GM23248 (cell line): ENCODE measurements around the gene PTGES. TPM values are rescaled to one million over a fixed set of nuclear protein-coding genes. Genes with fewer than 3 reads are reported as not detected.
"Not testable (repeated sequence)": the region's sequence is repeated elsewhere in the genome, so short reads cannot be mapped to it uniquely, and the experiment has no call there.

Source experiments
- DNase-seq: peaks from one replicate; pipeline ENCODE4 v3.0.0-alpha.2; 2015
- H2AFZ ChIP-seq: fragments of 200-600 bp; sonication (generic); 2 replicates; pipeline ENCODE4 v1.6.1; 2016; ENCODE audit warnings: antibody characterized with exemption
- H3F3A ChIP-seq: fragments of 200-600 bp; sonication (generic); 2 replicates; pipeline ENCODE4 v1.6.1; 2016; ENCODE audit warnings: mild to moderate bottlenecking, antibody characterized with exemption, mixed run types; ENCODE audit not compliant: insufficient read depth
- H3K27ac ChIP-seq: fragments of 200-600 bp; sonication (generic); 2 replicates; pipeline ENCODE4 v1.5.1; 2016; ENCODE audit warnings: mild to moderate bottlenecking
- H3K27me3 ChIP-seq: fragments of 200-600 bp; sonication (generic); replicated peaks from 2 replicates; pipeline ENCODE4 v1.6.1; 2016; ENCODE audit warnings: mild to moderate bottlenecking; ENCODE audit not compliant: insufficient read depth
- H3K36me3 ChIP-seq: fragments of 200-600 bp; sonication (generic); 2 replicates; pipeline ENCODE4 v1.6.1; 2016; ENCODE audit warnings: low read depth, mild to moderate bottlenecking
- H3K4me1 ChIP-seq: fragments of 200-600 bp; sonication (generic); 2 replicates; pipeline ENCODE4 v1.6.1; 2016; ENCODE audit warnings: mild to moderate bottlenecking; ENCODE audit not compliant: insufficient read depth
- H3K4me2 ChIP-seq: fragments of 200-600 bp; sonication (generic); one replicate; pipeline ENCODE4 v1.6.1; 2016; ENCODE audit warnings: mild to moderate bottlenecking; ENCODE audit not compliant: unreplicated experiment
- H3K4me3 ChIP-seq: fragments of 200-600 bp; sonication (generic); 2 replicates; pipeline ENCODE4 v1.5.1; 2016; ENCODE audit warnings: mild to moderate bottlenecking
- H3K79me2 ChIP-seq: fragments of 200-600 bp; sonication (generic); 2 replicates; pipeline ENCODE4 v1.6.1; 2016; ENCODE audit warnings: mild to moderate bottlenecking; ENCODE audit not compliant: insufficient read depth
- H3K9ac ChIP-seq: fragments of 200-600 bp; sonication (generic); 2 replicates; pipeline ENCODE4 v1.6.1; 2016; ENCODE audit warnings: mild to moderate bottlenecking
- H3K9me2 ChIP-seq: fragments of 200-600 bp; sonication (generic); 2 replicates; pipeline ENCODE4 v1.6.1; 2016; ENCODE audit warnings: mixed run types, mild to moderate bottlenecking, moderate library complexity; ENCODE audit not compliant: insufficient read depth
- H3K9me3 ChIP-seq: fragments of 200-600 bp; sonication (generic); one replicate; pipeline ENCODE4 v1.6.1; 2017; ENCODE audit warnings: low read depth
- H4K20me1 ChIP-seq: fragments of 200-600 bp; sonication (generic); 2 replicates; pipeline ENCODE4 v1.6.0; 2016; ENCODE audit not compliant: insufficient read depth
- EZH2 ChIP-seq: fragments of 200-600 bp; sonication (generic); IDR thresholded peaks from 2 replicates; pipeline ENCODE4 v1.6.1; 2018; ENCODE audit warnings: antibody characterized with exemption, mild to moderate bottlenecking; ENCODE audit not compliant: insufficient read depth, poor library complexity, severe bottlenecking
- EZH2phosphoT487 ChIP-seq: fragments of 200-600 bp; sonication (generic); IDR thresholded peaks from 2 replicates; pipeline ENCODE4 v1.6.1; 2018; ENCODE audit warnings: antibody characterized with exemption, moderate library complexity, mild to moderate bottlenecking, low read depth; ENCODE audit not compliant: insufficient read depth
- WGBS, 2 experiments: methylation state at CpG; one replicate each; pipeline ENCODE4 v1.1.6; 2015 to 2017; ENCODE audit warnings: low lambda C conversion rate in 2 of 2, low coverage in 1 of 2; ENCODE audit errors: missing lambda C conversion rate in 2 of 2; 5-methylcytosine and 5-hydroxymethylcytosine counted together
- in situ Hi-C: fragments of 300-500 bp; cut with MboI; formaldehyde crosslinking; loops from 2 replicates; pipeline ENCODE4 v1.15.0; 2020
- polyA plus RNA-seq: library from polyadenylated mRNA; unstranded; fragments of >200 nt; fragmentation: Nextera tagmentation; extraction: Ambion mirVana; gene quantifications from 2 replicates; pipeline ENCODE4 v1.2.1, GENCODE V29; 2016
- total RNA-seq: library from RNA; depleted of rRNA; stranded (reverse); fragments of >200 nt; shearing (Covaris generic); gene quantifications from 2 replicates; pipeline ENCODE4 v1.2.3, GENCODE V29; 2014

Gene PTGES
- total and polyA plus RNA-seq, 2 experiments from 2014 or later: 12.6 to 22.0 TPM

- no peaks in the 10 kb centered on the region for H3K79me2 ChIP-seq
- WGBS, 2 experiments: 9% methylated on average over 30 to 31 of the region's 31 CpGs
- H3K36me3 ChIP-seq: no peaks in the 10 kb centered on the region
- H3K27me3 ChIP-seq: no peaks in the 10 kb centered on the region
- H3K9ac ChIP-seq: peak overlapping the region; percentile 79
- H3F3A ChIP-seq: peaks cover 23% of the 10 kb centered on the region
- no peak for TF ChIP-seq EZH2
- TF ChIP-seq EZH2phosphoT487: no peak
- H3K27ac ChIP-seq: peak overlapping the region; percentile 60
- H3K9me3 ChIP-seq: no peaks in the 10 kb centered on the region
- in situ Hi-C loops: no loop called here
- H3K4me1 ChIP-seq: peaks cover 38% of the 10 kb centered on the region
- no peaks in the 10 kb centered on the region for H4K20me1 ChIP-seq
- peak overlapping the region; percentile 73 for H2AFZ ChIP-seq
- H3K9me2 ChIP-seq: no peaks in the 10 kb centered on the region
- peak overlapping the region; percentile 69 for H3K4me3 ChIP-seq
- DNase-seq: peak; percentile 72
- peak overlapping the region; percentile 85 for H3K4me2 ChIP-seq
These were observed 721 bp downstream of the PTGES start for GRCh38 chr9:129751841-129752801.

- Histone ChIP-seq H3K9ac (peak overlapping the region; percentile 57), H2AFZ (peak overlapping the region; percentile 2; the same call in 1 of the 2 replicates), H3K4me3 (no peak overlapping the region), H3K4me2 (peak overlapping the region; percentile 2), H3K27me3 (no peaks in the 10 kb centered on the region), H3K36me3 (no peaks in the 10 kb centered on the region), H3K79me2 (no peaks in the 10 kb centered on the region), H3K9me2 (no peaks in the 10 kb centered on the region), H3K9me3 (no peaks in the 10 kb centered on the region), H3F3A (peaks cover 28% of the 10 kb centered on the region), H3K4me1 (peaks cover 38% of the 10 kb centered on the region), H4K20me1 (no peaks in the 10 kb centered on the region), H3K27ac (peak overlapping the region; percentile 58)
- WGBS, 2 experiments: 36 to 37% methylated on average over 9 of the region's 9 CpGs
- DNase-seq: peak; percentile 73
- TF ChIP-seq EZH2phosphoT487 (no peak), EZH2 (no peak)
- in situ Hi-C loops: no loop called here
These were observed 2.7 kb downstream of the PTGES start for GRCh38 chr9:129750013-129750638.

- Histone ChIP-seq H3K9me2 (no peaks in the 10 kb centered on the region), H3K4me3 (no peak overlapping the region), H3K36me3 (no peaks in the 10 kb centered on the region), H3K27ac (peak overlapping the region; percentile 58), H3K79me2 (no peaks in the 10 kb centered on the region), H3K9ac (peak overlapping the region; percentile 57), H3K4me2 (peak overlapping the region; percentile 2), H4K20me1 (no peaks in the 10 kb centered on the region), H3K9me3 (no peaks in the 10 kb centered on the region), H3F3A (peaks cover 28% of the 10 kb centered on the region), H3K27me3 (no peaks in the 10 kb centered on the region), H2AFZ (no peak overlapping the region), H3K4me1 (peaks cover 38% of the 10 kb centered on the region)
- in situ Hi-C loops: no loop called here
- TF ChIP-seq EZH2 (no peak), EZH2phosphoT487 (no peak)
- WGBS, 2 experiments: 71 to 74% methylated on average over 6 of the region's 6 CpGs
- DNase-seq: no peak
These were observed 3.3 kb downstream of the PTGES start for GRCh38 chr9:129749575-129749974.

- H3K9ac ChIP-seq, H4K20me1 ChIP-seq, H3K4me2 ChIP-seq, H3K36me3 ChIP-seq, H3K9me3 ChIP-seq, H3K9me2 ChIP-seq, H3K79me2 ChIP-seq, H3K27me3 ChIP-seq, H3K27ac ChIP-seq, DNase-seq, H2AFZ ChIP-seq, in situ Hi-C loops, H3K4me3 ChIP-seq: not testable (repeated sequence)
- Histone ChIP-seq H3F3A (peaks cover 28% of the 10 kb centered on the region), H3K4me1 (peaks cover 38% of the 10 kb centered on the region)
- WGBS, 2 experiments: 95 to 97% methylated on average over 4 of the region's 4 CpGs
These were observed 3.8 kb downstream of the PTGES start for GRCh38 chr9:129749052-129749451.
